Transverse colon (tissue), 4 donors: ENCODE data around the gene SLF2. TPM values are rescaled to one million over a fixed set of nuclear protein-coding genes. Genes with fewer than 3 reads are reported as not detected.
A peak's percentile ranks its signal among the peaks of the same experiment; 100 is the strongest.

Source experiments
- DNase-seq: peaks from one replicate; pipeline ENCODE4 v3.0.0-alpha.2; 2019
- H3K27ac ChIP-seq, 4 donors: fragments of 200-600 bp; sonication (generic); 2 replicates each; pipeline ENCODE4 v1.5.1; 2016 to 2018; ENCODE audit warnings: inconsistent platforms in 4 of 4
- H3K27me3 ChIP-seq: fragments of 200-600 bp; sonication (generic); 2 replicates; pipeline ENCODE4 v1.5.1; 2017; ENCODE audit warnings: inconsistent platforms
- H3K36me3 ChIP-seq, 4 donors: fragments of 200-600 bp; sonication (generic); 2 replicates each; pipeline ENCODE4 v1.5.1; 2017 to 2019; ENCODE audit warnings: inconsistent platforms in 4 of 4
- H3K4me1 ChIP-seq, 4 donors: fragments of 200-600 bp; sonication (generic); 2 replicates each; pipeline ENCODE4 v1.5.1; 2017 to 2020; ENCODE audit warnings: inconsistent platforms in 4 of 4
- H3K4me3 ChIP-seq, 4 donors: fragments of 200-600 bp; sonication (generic); 1 replicate in 1 of 4; 2 replicates in 3 of 4; pipeline versions ENCODE4 v1.5.1 to v1.6.1; 2017 to 2019; ENCODE audit warnings: inconsistent platforms in 4 of 4
- H3K9me3 ChIP-seq, 2 donors: fragments of 200-600 bp; sonication (generic); 2 replicates each; pipeline ENCODE4 v1.5.1; 2017 to 2019; ENCODE audit warnings: inconsistent platforms in 2 of 2
- CTCF ChIP-seq, 5 experiments: fragments of 200-600 bp in 3 of 5; fragments of 450-650 bp in 2 of 5; sonication (generic) in 3 of 5; IDR thresholded peaks; 1 replicate in 2 of 5; 2 replicates in 3 of 5; pipeline ENCODE4 v1.5.1; 2016 to 2017; ENCODE audit warnings: antibody characterized with exemption in 5 of 5, inconsistent platforms in 3 of 5, mild to moderate bottlenecking in 2 of 5, moderate library complexity in 1 of 5
- EP300 ChIP-seq: sonication (generic); formaldehyde crosslinking; IDR thresholded peaks from one replicate; pipeline ENCODE4 v1.6.1; 2017; ENCODE audit warnings: antibody characterized with exemption, low read depth
- POLR2A ChIP-seq: fragments of 450-650 bp; IDR thresholded peaks from one replicate; pipeline ENCODE4 v1.6.1; 2016; ENCODE audit warnings: antibody characterized with exemption, mild to moderate bottlenecking, moderate library complexity
- POLR2AphosphoS5 ChIP-seq, 3 donors: sonication (generic); formaldehyde crosslinking; IDR thresholded peaks; one replicate each; pipeline ENCODE4 v1.6.1; 2016; ENCODE audit warnings: antibody characterized with exemption in 3 of 3
- WGBS, 2 donors: methylation state at CpG; one replicate each; pipeline ENCODE4 v1.1.5; 2018; ENCODE audit warnings: low coverage in 1 of 2; 5-methylcytosine and 5-hydroxymethylcytosine counted together
- in situ Hi-C, 4 donors: fragments of 200-750 bp; cut with MboI; loops; one replicate each; pipeline versions ENCODE4 v1.15.0 to v1.15.1; 2017; ENCODE audit warnings: low sequenced_read_pairs in 3 of 4, low pct_ligation_motif_present in 1 of 4, low pct_unique_long_range_greater_than_20kb in 1 of 4
- intact Hi-C: fragments of 100-400 bp; cut with DNase I; formaldehyde crosslinking; loops from one replicate; pipeline ENCODE4 v1.15.1; 2023; ENCODE audit warnings: low total_unique reads
- total RNA-seq, 4 donors: library from RNA; depleted of rRNA; stranded (reverse); fragments of >200 nt; gene quantifications; one replicate each; pipeline ENCODE4 v1.1.0, GENCODE V29; 2016

Gene SLF2
- total RNA-seq, 4 donors from 2014 or later: 25.4 to 55.1 (median 33.1) TPM

- Histone ChIP-seq H3K4me1 (peaks cover 9 to 24% (median 21%) of the 10 kb centered on the region in 4 donors), H3K9me3 (no peaks in the 10 kb centered on the region), H3K27me3 (no peaks in the 10 kb centered on the region), H3K36me3 (no peaks in the 10 kb centered on the region), H3K4me3 (no peak overlapping the region), H3K27ac (peak overlapping the region in 3 of 4 donors; percentile 1 to 28 (median 5))
- no peak for DNase-seq
- in situ Hi-C loops: no loop called here
- WGBS, 2 donors: 26 to 44% methylated on average over 5 to 6 of the region's 6 CpGs
- TF ChIP-seq EP300 (no peak), POLR2A (no peak), POLR2AphosphoS5 (IDR thresholded peaks at IDR 0.05) (no peak)
- intact Hi-C loops: no loop called here
Observed at GRCh38 chr10:100909501-100910263, 3.1 kb upstream of the SLF2 start.

- H3K4me1 ChIP-seq: peaks cover 9 to 35% (median 25%) of the 10 kb centered on the region in 4 donors
- intact Hi-C loops: no loop called here
- TF ChIP-seq POLR2A: no peak
- no peak for TF ChIP-seq CTCF (IDR thresholded peaks at IDR 0.05)
- TF ChIP-seq POLR2AphosphoS5 (IDR thresholded peaks at IDR 0.05): no peak
- no peak for TF ChIP-seq EP300
- H3K4me3 ChIP-seq: peak overlapping the region in 1 of 4 donors; percentile 99
- in situ Hi-C loops: no loop called here
- no peaks in the 10 kb centered on the region for H3K27me3 ChIP-seq
- peaks cover 0 to 6% (median under 1%) of the 10 kb centered on the region in 4 donors for H3K36me3 ChIP-seq
- DNase-seq: no peak
- H3K27ac ChIP-seq: peak overlapping the region in 3 of 4 donors; percentile 95 to 99 (median 98)
- WGBS, 2 donors: 72 to 73% methylated on average over 4 of the region's 4 CpGs
- H3K9me3 ChIP-seq: no peaks in the 10 kb centered on the region
Observed at GRCh38 chr10:100911472-100911871, 1.3 kb upstream of the SLF2 start.

- Histone ChIP-seq H3K27ac (peak overlapping the region; percentile 95 to 99 (median 98)), H3K36me3 (peaks cover 0 to 12% (median 4%) of the 10 kb centered on the region in 4 donors), H3K4me3 (peak overlapping the region; percentile 17 to 99 (median 97)), H3K4me1 (peaks cover 9 to 35% (median 25%) of the 10 kb centered on the region in 4 donors), H3K27me3 (no peaks in the 10 kb centered on the region), H3K9me3 (no peaks in the 10 kb centered on the region)
- DNase-seq: no peak
- intact Hi-C loops (no loop called here), in situ Hi-C loops (no loop called here)
- 5 to 13% methylated on average over 9 to 12 of the region's 12 CpGs for WGBS, 2 donors
- TF ChIP-seq POLR2A (no peak), POLR2AphosphoS5 (IDR thresholded peaks at IDR 0.05) (no peak), CTCF (IDR thresholded peaks at IDR 0.05) (no peak), EP300 (no peak)
Observed at GRCh38 chr10:100912013-100912604, 654 bp upstream of the SLF2 start.

GRCh38 chr10:100913470-100913865 is 705 bp downstream of the SLF2 start:
- intact Hi-C loops: no loop called here
- Histone ChIP-seq H3K9me3 (no peaks in the 10 kb centered on the region), H3K4me1 (peaks cover 9 to 35% (median 25%) of the 10 kb centered on the region in 4 donors), H3K27ac (peak overlapping the region; percentile 95 to 99 (median 98)), H3K4me3 (peak overlapping the region; percentile 88 to 99 (median 97)), H3K36me3 (peaks cover 0 to 26% (median 9%) of the 10 kb centered on the region in 4 donors), H3K27me3 (no peaks in the 10 kb centered on the region)
- TF ChIP-seq POLR2A (no peak), POLR2AphosphoS5 (IDR thresholded peaks at IDR 0.05) (no peak), CTCF (IDR thresholded peaks at IDR 0.05) (no peak), EP300 (no peak)
- DNase-seq: no peak
- in situ Hi-C loops: no loop called here
- 0 to 3% methylated on average over 3 to 10 of the region's 10 CpGs for WGBS, 2 donors
